ENCODE data around the gene BDNF.

DNA sequence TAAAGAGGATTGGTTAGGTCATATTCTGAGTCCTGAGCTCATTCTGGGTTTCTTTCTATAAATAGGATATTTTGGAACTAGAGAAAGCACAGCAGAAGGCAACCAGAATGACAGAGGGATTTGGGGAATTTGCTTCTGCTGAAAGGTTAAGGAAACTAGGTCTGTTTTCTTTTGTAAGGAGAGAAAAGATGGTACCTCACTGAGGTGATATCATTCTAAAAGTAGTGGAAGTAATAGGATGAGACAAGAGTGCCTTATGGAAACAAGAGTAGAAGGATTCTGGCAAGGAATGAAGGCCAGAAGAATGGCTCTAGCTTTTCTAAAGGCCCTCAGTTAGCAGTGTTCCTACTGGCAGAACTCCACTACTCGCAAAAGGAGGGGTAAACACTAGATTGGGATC lies 26.7 kb upstream of the BDNF start:
- TF ChIP-seq, protein P1, sequence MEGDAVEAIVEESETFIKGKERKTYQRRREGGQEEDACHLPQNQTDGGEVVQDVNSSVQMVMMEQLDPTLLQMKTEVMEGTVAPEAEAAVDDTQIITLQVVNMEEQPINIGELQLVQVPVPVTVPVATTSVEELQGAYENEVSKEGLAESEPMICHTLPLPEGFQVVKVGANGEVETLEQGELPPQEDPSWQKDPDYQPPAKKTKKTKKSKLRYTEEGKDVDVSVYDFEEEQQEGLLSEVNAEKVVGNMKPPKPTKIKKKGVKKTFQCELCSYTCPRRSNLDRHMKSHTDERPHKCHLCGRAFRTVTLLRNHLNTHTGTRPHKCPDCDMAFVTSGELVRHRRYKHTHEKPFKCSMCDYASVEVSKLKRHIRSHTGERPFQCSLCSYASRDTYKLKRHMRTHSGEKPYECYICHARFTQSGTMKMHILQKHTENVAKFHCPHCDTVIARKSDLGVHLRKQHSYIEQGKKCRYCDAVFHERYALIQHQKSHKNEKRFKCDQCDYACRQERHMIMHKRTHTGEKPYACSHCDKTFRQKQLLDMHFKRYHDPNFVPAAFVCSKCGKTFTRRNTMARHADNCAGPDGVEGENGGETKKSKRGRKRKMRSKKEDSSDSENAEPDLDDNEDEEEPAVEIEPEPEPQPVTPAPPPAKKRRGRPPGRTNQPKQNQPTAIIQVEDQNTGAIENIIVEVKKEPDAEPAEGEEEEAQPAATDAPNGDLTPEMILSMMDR (conservative IDR thresholded peaks at IDR 0.05; ENCODE audit: low read length) = no peak
- TF ChIP-seq EZH2phosphoT487 (IDR thresholded peaks at IDR 0.05; ENCODE audit: borderline replicate concordance) = no peak
